Spleen (tissue), 7 donors: ENCODE measurements around the gene SMC5.

ENCODE experiments used
- POLR2A ChIP-seq, 3 donors: fragments of 450-650 bp; IDR thresholded peaks; one replicate each; pipeline ENCODE4 v1.5.1; 2017; ENCODE audit warnings: antibody characterized with exemption in 3 of 3, mild to moderate bottlenecking in 1 of 3
- POLR2AphosphoS5 ChIP-seq, 3 donors: sonication (generic); formaldehyde crosslinking; IDR thresholded peaks; one replicate each; pipeline ENCODE4 v1.5.1; 2017; ENCODE audit warnings: antibody characterized with exemption in 3 of 3
- TF ChIP-seq, protein P1 (sequence below), 11 experiments: fragments of 200-600 bp in 7 of 11; fragments of 450-650 bp in 4 of 11; sonication (generic) in 4 of 11; IDR thresholded peaks in 8 of 11; conservative IDR thresholded peaks in 3 of 11; 1 replicate in 7 of 11; 2 replicates in 4 of 11; pipeline versions ENCODE4 v1.4.0 to v1.8.0; 2016 to 2021; ENCODE audit warnings: antibody characterized with exemption in 11 of 11, inconsistent platforms in 4 of 11, mild to moderate bottlenecking in 1 of 11
- donor health status: DM: no; HTN: no; CAD: no; lungs with moderate emphysema.
- donor health status: DM: no; HTN: no; CAD: no.
- donor health status: DM: no; HTN: no; CAD: no.

GRCh38 chr9:70304810-70305209 lies 46.0 kb downstream of the SMC5 start:
- TF ChIP-seq POLR2A (IDR thresholded peaks at IDR 0.05), result no peak
- TF ChIP-seq, protein P1, sequence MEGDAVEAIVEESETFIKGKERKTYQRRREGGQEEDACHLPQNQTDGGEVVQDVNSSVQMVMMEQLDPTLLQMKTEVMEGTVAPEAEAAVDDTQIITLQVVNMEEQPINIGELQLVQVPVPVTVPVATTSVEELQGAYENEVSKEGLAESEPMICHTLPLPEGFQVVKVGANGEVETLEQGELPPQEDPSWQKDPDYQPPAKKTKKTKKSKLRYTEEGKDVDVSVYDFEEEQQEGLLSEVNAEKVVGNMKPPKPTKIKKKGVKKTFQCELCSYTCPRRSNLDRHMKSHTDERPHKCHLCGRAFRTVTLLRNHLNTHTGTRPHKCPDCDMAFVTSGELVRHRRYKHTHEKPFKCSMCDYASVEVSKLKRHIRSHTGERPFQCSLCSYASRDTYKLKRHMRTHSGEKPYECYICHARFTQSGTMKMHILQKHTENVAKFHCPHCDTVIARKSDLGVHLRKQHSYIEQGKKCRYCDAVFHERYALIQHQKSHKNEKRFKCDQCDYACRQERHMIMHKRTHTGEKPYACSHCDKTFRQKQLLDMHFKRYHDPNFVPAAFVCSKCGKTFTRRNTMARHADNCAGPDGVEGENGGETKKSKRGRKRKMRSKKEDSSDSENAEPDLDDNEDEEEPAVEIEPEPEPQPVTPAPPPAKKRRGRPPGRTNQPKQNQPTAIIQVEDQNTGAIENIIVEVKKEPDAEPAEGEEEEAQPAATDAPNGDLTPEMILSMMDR (IDR thresholded peaks at IDR 0.05 in 8 of 11, conservative IDR thresholded peaks at IDR 0.05 in 3 of 11), result no peak
- no peak for TF ChIP-seq POLR2AphosphoS5 (IDR thresholded peaks at IDR 0.05)
